ENCODE data around the gene DUSP15.

DUSP15 gene

DNA sequence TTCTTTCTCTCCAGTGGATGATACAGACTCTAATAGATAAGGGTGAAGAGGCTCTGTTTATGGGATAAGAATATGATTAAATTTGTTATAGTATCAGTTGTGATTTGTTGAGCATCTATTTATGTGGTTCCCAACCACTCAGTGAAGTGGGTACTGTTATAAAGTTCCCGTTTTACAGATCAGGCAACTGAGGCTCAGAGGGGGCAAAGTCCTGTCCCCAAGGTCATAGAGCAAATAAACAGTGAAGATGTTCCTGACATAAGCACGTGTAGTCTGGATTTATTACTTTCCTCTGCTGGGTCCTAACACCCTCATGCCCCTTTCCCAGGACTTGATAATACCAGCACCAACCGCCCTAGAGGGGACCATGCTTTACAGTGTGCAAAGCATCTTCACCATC lies 4.1 kb downstream of the DUSP15 start:
- Histone ChIP-seq H3K36me3 (peaks cover 0 to 5% (median 0%) of the 10 kb centered on the region in 3 donors), H3K27me3 (peaks cover 0 to under 1% of the 10 kb centered on the region in 2 donors), H3K9me3 (no peaks in the 10 kb centered on the region), H3K27ac (no peak overlapping the region), H3K4me1 (peaks cover 5 to 40% (median 31%) of the 10 kb centered on the region in 4 donors), H3K4me3 (no peak overlapping the region)
- TF ChIP-seq, protein P1, sequence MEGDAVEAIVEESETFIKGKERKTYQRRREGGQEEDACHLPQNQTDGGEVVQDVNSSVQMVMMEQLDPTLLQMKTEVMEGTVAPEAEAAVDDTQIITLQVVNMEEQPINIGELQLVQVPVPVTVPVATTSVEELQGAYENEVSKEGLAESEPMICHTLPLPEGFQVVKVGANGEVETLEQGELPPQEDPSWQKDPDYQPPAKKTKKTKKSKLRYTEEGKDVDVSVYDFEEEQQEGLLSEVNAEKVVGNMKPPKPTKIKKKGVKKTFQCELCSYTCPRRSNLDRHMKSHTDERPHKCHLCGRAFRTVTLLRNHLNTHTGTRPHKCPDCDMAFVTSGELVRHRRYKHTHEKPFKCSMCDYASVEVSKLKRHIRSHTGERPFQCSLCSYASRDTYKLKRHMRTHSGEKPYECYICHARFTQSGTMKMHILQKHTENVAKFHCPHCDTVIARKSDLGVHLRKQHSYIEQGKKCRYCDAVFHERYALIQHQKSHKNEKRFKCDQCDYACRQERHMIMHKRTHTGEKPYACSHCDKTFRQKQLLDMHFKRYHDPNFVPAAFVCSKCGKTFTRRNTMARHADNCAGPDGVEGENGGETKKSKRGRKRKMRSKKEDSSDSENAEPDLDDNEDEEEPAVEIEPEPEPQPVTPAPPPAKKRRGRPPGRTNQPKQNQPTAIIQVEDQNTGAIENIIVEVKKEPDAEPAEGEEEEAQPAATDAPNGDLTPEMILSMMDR (IDR thresholded peaks at IDR 0.05): no peak
- intact Hi-C loops (cut with DNase I; ENCODE audit: low total_unique reads): no loop called here
- no peak for DNase-seq

DNA sequence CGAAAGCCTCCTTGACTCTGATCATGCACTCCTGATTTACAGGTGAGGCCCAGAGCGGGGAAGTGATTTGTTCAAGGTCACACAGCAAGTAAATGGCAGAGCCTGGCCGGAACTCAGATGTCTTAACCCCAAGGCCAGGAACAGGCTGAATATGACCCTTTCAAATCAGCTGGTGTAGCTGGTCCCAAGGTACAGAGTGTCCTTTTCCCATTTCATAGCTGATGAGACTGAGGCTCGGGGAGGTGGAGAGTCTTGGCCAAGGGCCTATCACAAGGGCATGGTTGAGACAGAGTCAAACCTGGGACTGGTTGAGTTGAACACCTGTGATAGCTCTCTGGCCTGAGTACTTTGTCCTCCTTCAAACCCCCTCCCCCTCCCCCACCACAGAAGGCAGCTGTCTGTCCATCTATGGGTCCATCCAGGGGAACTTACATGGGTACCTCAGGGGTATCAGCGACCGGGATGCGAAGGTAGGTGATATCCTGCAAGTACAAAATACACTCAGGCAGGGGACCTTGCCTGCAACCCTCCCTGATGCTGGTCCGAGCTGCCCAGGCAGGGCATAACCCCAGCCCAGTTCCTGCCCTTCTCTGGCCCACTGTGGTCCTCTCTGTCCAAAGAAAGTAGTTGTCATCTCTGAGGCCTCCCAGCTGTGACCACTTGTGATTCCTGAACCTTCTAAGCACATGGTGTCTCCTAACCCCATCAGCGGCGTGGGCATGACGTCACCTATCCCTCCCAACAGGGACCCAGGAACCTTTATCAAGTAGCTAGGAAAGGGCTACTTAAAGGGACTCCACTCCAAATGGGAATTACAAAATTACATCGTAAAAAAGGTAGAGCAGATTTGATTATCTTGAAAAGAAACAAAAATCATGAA lies 5.6 kb downstream of the DUSP15 start:
- peaks cover 0 to 5% (median 0%) of the 10 kb centered on the region in 3 donors for H3K36me3 ChIP-seq
- TF ChIP-seq, protein P1 (IDR thresholded peaks at IDR 0.05): no peak
- intact Hi-C loops (cut with DNase I; ENCODE audit: low total_unique reads): no loop called here
- DNase-seq: no peak
- H3K27me3 ChIP-seq: peaks cover 0 to 13% of the 10 kb centered on the region in 2 donors
- no peak overlapping the region for H3K4me3 ChIP-seq
- H3K9me3 ChIP-seq: no peaks in the 10 kb centered on the region
- H3K4me1 ChIP-seq: peaks cover 9 to 44% (median 33%) of the 10 kb centered on the region in 4 donors
- H3K27ac ChIP-seq: no peak overlapping the region

DNA sequence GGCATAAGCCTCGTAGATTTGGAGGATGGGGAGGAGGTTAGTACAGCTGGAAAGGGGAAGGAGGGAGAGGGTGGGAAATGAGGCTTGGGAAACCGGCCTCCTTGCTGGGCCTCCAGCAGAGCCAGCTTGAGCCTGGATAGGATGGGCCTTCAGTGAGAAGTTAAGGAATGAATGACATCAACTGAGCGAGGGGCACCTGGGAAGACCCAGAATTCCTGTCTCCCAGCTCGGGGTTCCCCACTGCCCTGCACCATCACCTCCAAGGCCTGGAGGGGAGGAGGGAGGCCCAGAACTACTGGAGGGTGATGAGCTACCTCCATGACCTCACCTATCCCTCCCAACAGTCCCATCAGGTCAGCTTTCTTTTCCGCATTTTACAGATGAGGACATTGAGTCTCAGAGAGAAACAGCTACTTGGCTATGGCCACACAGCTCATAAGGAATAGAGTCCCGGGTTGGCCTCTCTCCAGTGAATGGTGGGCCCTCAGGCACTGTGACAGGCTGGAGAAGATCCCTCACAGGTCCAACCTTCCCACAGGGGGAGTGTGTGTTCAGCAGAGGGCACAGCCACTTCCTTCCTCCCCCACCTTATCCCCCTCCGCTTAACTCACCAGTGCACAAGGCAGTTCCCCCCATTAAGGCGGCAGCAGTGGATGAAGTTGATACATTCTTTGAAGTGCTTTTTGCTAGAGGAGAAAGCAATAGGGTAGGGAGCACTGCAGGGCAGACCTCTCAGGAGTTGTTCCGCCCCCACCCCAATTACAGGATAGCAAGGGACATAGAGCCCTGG lies 6.8 kb downstream of the DUSP15 start:
- intact Hi-C loops (cut with DNase I; ENCODE audit: low total_unique reads): no loop called here
- no peak for DNase-seq
- Histone ChIP-seq H3K4me3 (no peak overlapping the region), H3K4me1 (peaks cover 5 to 32% (median 20%) of the 10 kb centered on the region in 4 donors), H3K36me3 (peaks cover 0 to 5% (median 0%) of the 10 kb centered on the region in 3 donors), H3K27me3 (peaks cover 0 to 26% of the 10 kb centered on the region in 2 donors), H3K9me3 (no peaks in the 10 kb centered on the region), H3K27ac (no peak overlapping the region)
- TF ChIP-seq, protein P1 (IDR thresholded peaks at IDR 0.05): no peak

DNA sequence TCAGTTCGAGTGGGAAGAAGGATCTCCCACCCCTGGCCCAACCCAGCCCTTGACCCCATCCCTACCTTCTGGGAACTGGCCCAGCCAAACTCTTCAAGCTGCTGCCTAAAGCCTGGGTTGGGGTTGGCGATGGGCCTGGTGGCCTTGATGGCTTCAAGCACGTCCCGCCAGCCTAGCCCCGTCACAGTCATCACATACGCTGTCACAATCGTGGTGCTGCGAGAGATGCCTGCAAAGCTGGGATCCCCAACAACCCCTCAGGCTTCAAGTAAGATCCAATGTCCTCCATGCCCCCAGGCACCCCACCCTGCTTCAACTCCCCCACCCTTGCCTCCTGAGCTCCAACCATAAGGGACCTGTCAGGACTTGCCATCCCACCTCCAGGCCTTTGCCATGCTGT lies 7.8 kb downstream of the DUSP15 start:
- H3K36me3 ChIP-seq: peaks cover 0 to 5% (median 0%) of the 10 kb centered on the region in 3 donors
- TF ChIP-seq, protein P1 (IDR thresholded peaks at IDR 0.05): no peak
- DNase-seq: no peak
- H3K9me3 ChIP-seq: no peaks in the 10 kb centered on the region
- H3K4me3 ChIP-seq: no peak overlapping the region
- no peak overlapping the region for H3K27ac ChIP-seq
- intact Hi-C loops (cut with DNase I; ENCODE audit: low total_unique reads): no loop called here
- peaks cover 0 to 36% of the 10 kb centered on the region in 2 donors for H3K27me3 ChIP-seq
- peaks cover 5 to 22% (median 16%) of the 10 kb centered on the region in 4 donors for H3K4me1 ChIP-seq

DNA sequence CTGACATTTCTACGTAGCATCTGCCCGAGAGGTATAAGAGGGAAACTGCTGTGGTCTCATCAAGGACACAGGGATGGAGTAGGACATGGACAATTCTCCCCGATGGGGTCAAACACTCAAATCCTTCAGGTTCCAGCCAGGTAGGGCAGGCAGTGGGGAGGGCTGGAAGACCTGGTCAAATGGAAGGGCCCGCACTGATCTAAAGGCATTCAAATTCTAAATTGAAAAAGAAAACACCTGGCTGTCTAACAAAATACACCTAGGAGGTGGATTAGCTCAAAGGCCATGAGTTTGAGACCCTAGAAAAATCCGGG lies 8.2 kb downstream of the DUSP15 start:
- TF ChIP-seq, protein P1 (IDR thresholded peaks at IDR 0.05): no peak
- Histone ChIP-seq H3K27ac (no peak overlapping the region), H3K36me3 (peaks cover 0 to 5% (median 0%) of the 10 kb centered on the region in 3 donors), H3K9me3 (no peaks in the 10 kb centered on the region), H3K4me1 (peaks cover 5 to 22% (median 16%) of the 10 kb centered on the region in 4 donors), H3K4me3 (no peak overlapping the region), H3K27me3 (peaks cover 0 to 40% of the 10 kb centered on the region in 2 donors)
- intact Hi-C loops (cut with DNase I; ENCODE audit: low total_unique reads): no loop called here
- DNase-seq: no peak
